ENCODE measurements around the gene MRPS7.

- TF ChIP-seq CTCF (conservative IDR thresholded peaks at IDR 0.05; ENCODE audit: low read depth, low read length) (no peak), EZH2 (IDR thresholded peaks at IDR 0.05; ENCODE audit: borderline replicate concordance, low read depth, low read length, poor library complexity, severe bottlenecking) (no peak)
Measured at GRCh38 chr17:75267411-75268232, 5.9 kb downstream of the MRPS7 start.

Measured in A673 (cell line).